Measurements from ENCODE around the gene ZPBP2. TPM values are rescaled to one million over a fixed set of nuclear protein-coding genes. Genes with fewer than 3 reads are reported as not detected.
"Not testable (repeated sequence)": the region's sequence is repeated elsewhere in the genome, so short reads cannot be mapped to it uniquely, and the experiment has no call there.

The ZPBP2 gene
- total RNA-seq, 4 donors from 2014 or later = not detected

DNA sequence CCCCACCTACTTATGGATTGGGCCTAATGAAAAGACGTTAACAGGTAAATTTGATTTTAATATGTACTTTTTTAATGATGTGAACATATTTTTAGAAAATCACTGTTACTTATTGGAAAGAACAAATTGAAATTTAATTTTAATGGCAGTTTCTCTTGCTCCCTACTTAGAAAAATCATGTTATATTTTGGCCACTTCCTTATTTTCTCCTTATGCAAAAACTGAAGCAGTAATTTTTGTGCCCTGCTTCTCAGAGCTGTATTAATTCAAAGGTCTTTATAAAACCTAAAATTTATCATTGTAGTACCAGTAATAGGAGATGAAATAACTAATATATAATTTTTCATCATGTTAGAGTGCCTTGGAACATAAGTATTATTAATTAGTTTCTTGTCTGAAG is 2.8 kb downstream of the ZPBP2 start:
- TF ChIP-seq, protein P1, sequence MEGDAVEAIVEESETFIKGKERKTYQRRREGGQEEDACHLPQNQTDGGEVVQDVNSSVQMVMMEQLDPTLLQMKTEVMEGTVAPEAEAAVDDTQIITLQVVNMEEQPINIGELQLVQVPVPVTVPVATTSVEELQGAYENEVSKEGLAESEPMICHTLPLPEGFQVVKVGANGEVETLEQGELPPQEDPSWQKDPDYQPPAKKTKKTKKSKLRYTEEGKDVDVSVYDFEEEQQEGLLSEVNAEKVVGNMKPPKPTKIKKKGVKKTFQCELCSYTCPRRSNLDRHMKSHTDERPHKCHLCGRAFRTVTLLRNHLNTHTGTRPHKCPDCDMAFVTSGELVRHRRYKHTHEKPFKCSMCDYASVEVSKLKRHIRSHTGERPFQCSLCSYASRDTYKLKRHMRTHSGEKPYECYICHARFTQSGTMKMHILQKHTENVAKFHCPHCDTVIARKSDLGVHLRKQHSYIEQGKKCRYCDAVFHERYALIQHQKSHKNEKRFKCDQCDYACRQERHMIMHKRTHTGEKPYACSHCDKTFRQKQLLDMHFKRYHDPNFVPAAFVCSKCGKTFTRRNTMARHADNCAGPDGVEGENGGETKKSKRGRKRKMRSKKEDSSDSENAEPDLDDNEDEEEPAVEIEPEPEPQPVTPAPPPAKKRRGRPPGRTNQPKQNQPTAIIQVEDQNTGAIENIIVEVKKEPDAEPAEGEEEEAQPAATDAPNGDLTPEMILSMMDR (IDR thresholded peaks at IDR 0.05) = no peak
- no peak for TF ChIP-seq POLR2A (IDR thresholded peaks at IDR 0.05)
- no peak overlapping the region for H3K27ac ChIP-seq
- no peak for DNase-seq
- intact Hi-C loops (cut with DNase I) = no loop called here
- peaks cover 0 to 12% (median 0%) of the 10 kb centered on the region in 3 donors for H3K4me1 ChIP-seq
- 76 to 90% methylated on average over 1 of the region's 1 CpG for WGBS, 2 donors
- H3K9me3 ChIP-seq = no peaks in the 10 kb centered on the region
- H3K36me3 ChIP-seq = no peaks in the 10 kb centered on the region
- no peak overlapping the region for H3K4me3 ChIP-seq
- peaks cover 0 to 48% (median 3%) of the 10 kb centered on the region in 4 donors for H3K27me3 ChIP-seq

DNA sequence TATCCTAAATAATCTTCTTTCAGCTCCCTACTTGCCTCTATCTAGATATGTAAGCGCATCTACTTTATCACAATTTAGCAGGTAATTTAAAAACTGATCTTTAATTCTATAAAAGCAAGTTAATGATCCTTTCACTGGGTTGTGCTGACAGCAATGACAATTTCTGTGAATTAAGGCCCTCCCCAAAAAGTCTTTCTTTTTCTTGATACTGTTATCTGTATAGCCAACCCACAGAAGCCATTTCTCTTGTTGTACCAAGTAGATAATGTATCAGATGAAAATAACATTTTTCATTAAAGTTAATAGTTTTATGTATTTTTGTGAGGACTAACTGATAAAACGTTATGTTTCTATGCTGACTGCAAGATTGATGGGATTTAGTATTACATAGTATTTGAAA is 3.8 kb downstream of the ZPBP2 start:
- no peak for TF ChIP-seq POLR2A (IDR thresholded peaks at IDR 0.05)
- TF ChIP-seq, protein P1 (IDR thresholded peaks at IDR 0.05) = no peak
- peaks cover 0 to 37% (median 3%) of the 10 kb centered on the region in 4 donors for H3K27me3 ChIP-seq
- peaks cover 0 to 12% (median 0%) of the 10 kb centered on the region in 3 donors for H3K4me1 ChIP-seq
- WGBS, 2 donors = 79 to 80% methylated on average over 2 of the region's 2 CpGs
- H3K4me3 ChIP-seq = no peak overlapping the region
- DNase-seq = no peak
- no peak overlapping the region for H3K27ac ChIP-seq
- H3K9me3 ChIP-seq = no peaks in the 10 kb centered on the region
- intact Hi-C loops (cut with DNase I) = no loop called here
- no peaks in the 10 kb centered on the region for H3K36me3 ChIP-seq

DNA sequence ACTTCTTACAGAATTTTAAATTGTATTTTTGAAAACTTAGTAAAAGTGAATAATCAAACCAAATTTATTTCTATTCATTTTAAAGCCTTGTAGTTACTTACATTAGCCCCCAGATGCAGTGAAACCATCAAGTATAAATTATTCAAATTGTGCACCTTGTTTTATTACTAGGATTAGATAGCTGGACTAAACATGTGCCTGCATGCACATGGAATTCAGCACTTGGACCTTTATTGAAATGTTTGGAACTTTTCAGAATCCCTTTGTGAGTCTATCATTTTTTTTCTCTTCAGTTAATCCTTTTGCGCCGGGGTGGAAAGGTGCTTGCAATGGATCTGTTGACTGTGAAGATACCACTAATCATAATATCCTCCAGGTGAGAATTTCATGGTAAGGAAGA is 4.7 kb downstream of the ZPBP2 start:
- Histone ChIP-seq H3K9me3 (no peaks in the 10 kb centered on the region), H3K4me1 (peaks cover 0 to 11% (median 0%) of the 10 kb centered on the region in 3 donors), H3K27me3 (peaks cover 0 to 35% (median 2%) of the 10 kb centered on the region in 4 donors), H3K4me3 (no peak overlapping the region), H3K27ac (no peak overlapping the region), H3K36me3 (no peaks in the 10 kb centered on the region)
- intact Hi-C loops (cut with DNase I) = no loop called here
- TF ChIP-seq POLR2A (IDR thresholded peaks at IDR 0.05) = no peak
- TF ChIP-seq, protein P1 (IDR thresholded peaks at IDR 0.05) = peak in 3 of 6 experiments; percentile 16 to 58 (median 16)
- DNase-seq = no peak
- 40 to 51% methylated on average over 2 of the region's 2 CpGs for WGBS, 2 donors

GRCh38 chr17:39886102-39886501 is 18.1 kb downstream of the ZPBP2 start:
- H3K27ac ChIP-seq; H3K4me3 ChIP-seq; DNase-seq; H3K4me1 ChIP-seq; intact Hi-C loops (cut with DNase I); H3K9me3 ChIP-seq; H3K36me3 ChIP-seq: not testable (repeated sequence)
- 57 to 62% methylated on average over 3 to 4 of the region's 5 CpGs for WGBS, 2 donors
- peaks cover 0 to 53% (median 0%) of the 10 kb centered on the region in 4 donors for H3K27me3 ChIP-seq

DNA sequence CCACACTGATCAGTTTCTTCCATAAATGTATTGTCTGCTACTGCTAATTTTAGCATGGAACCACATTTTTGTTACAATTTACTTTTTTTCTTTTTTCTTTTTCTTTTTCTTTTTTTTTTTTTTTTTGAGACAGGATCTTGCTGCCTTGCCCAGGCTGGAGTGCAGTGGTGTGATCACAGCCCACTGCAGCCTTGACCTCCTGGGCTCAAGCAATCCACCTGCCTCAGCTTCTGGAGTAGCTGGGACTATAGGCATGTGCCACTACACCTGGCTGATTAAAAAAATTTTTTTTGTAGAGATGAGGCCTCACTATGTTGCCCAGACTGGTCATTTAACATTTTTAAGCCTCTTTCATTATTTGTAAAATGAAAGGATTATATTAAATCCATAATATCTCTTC is 19.1 kb downstream of the ZPBP2 start:
- H3K27ac ChIP-seq = no peak overlapping the region
- intact Hi-C loops (cut with DNase I) = no loop called here
- no peak for TF ChIP-seq POLR2A (IDR thresholded peaks at IDR 0.05)
- TF ChIP-seq, protein P1 (IDR thresholded peaks at IDR 0.05) = no peak
- no peak overlapping the region for H3K4me3 ChIP-seq
- peaks cover 0 to 54% (median 0%) of the 10 kb centered on the region in 4 donors for H3K27me3 ChIP-seq
- no peaks in the 10 kb centered on the region for H3K4me1 ChIP-seq
- DNase-seq = no peak
- H3K9me3 ChIP-seq = no peaks in the 10 kb centered on the region
- no peaks in the 10 kb centered on the region for H3K36me3 ChIP-seq

- Histone ChIP-seq H3K27me3 (peaks cover 0 to 63% (median 0%) of the 10 kb centered on the region in 4 donors), H3K36me3 (no peaks in the 10 kb centered on the region), H3K27ac (no peak overlapping the region), H3K4me3 (no peak overlapping the region), H3K9me3 (no peaks in the 10 kb centered on the region), H3K4me1 (no peaks in the 10 kb centered on the region)
- intact Hi-C loops (cut with DNase I) = no loop called here
- no peak for TF ChIP-seq POLR2A (IDR thresholded peaks at IDR 0.05)
- TF ChIP-seq, protein P1 (IDR thresholded peaks at IDR 0.05) = no peak
- 40 to 47% methylated on average over 2 of the region's 2 CpGs for WGBS, 2 donors
- no peak for DNase-seq
Observed at GRCh38 chr17:39889200-39889599, 21.2 kb downstream of the ZPBP2 start.
